K562 treated with DMSO at 1 percent for 48 hours (cell line): Measurements from ENCODE around the gene TRIM65. TPM values are rescaled to one million over a fixed set of nuclear protein-coding genes. Genes with fewer than 3 reads are reported as not detected.

ENCODE experiments used
- total RNA-seq: library from RNA; unstranded; fragments of 300-600 nt; gene quantifications from 2 replicates; pipeline ENCODE4 v1.2.3, GENCODE V29; 2022; ENCODE audit warnings: low replicate concordance; ENCODE audit errors: extremely low read depth

The TRIM65 gene, protein sequence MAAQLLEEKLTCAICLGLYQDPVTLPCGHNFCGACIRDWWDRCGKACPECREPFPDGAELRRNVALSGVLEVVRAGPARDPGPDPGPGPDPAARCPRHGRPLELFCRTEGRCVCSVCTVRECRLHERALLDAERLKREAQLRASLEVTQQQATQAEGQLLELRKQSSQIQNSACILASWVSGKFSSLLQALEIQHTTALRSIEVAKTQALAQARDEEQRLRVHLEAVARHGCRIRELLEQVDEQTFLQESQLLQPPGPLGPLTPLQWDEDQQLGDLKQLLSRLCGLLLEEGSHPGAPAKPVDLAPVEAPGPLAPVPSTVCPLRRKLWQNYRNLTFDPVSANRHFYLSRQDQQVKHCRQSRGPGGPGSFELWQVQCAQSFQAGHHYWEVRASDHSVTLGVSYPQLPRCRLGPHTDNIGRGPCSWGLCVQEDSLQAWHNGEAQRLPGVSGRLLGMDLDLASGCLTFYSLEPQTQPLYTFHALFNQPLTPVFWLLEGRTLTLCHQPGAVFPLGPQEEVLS
- total RNA-seq: not detected in 2 replicates

DNA sequence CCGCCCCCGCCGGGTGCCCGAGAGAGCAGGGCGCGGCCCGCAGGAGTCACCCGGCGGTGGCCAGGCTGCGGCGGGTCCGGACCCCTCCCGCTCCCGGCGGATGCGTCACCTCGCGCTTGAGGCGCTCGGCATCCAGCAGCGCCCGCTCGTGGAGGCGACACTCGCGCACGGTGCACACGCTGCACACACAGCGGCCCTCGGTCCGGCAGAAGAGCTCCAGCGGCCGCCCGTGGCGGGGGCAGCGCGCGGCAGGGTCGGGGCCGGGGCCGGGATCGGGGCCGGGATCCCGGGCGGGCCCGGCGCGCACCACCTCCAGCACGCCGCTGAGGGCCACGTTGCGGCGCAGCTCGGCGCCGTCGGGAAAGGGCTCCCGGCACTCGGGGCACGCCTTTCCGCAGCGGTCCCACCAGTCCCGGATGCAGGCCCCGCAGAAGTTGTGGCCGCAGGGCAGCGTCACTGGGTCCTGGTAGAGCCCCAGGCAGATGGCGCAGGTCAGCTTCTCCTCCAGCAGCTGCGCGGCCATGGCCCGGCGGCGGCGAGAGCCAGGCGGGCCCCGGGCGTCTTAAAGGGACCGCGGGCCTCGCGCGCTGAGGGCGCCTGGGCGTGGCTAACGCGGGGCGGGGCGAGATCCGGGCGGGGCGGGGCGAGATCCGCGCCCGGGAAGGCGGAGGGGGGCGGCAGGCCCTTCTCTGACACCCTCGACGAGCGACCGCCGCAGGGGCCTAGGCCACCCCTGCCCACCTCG, at the start of gene TRIM65:
Gene TRIM65, minus strand, starts transcription at position 537 of the 745 bp plus-strand sequence. Its CDS starts 14 bp downstream, at position 523.

GRCh38 chr17:75940727-75941441, 44.1 kb upstream of the TRIM65 start, which contains the start of gene FBF1:
Gene FBF1, minus strand, starts transcription at chr17:75941042. Its CDS starts 2,893 bp downstream, at chr17:75938149.

GRCh38 chr17:75904749-75905521, 8.2 kb upstream of the TRIM65 start, which contains the start of gene MRPL38:
Gene MRPL38, minus strand, starts transcription at chr17:75904884. Its CDS starts 9 bp downstream, at chr17:75904875.

DNA sequence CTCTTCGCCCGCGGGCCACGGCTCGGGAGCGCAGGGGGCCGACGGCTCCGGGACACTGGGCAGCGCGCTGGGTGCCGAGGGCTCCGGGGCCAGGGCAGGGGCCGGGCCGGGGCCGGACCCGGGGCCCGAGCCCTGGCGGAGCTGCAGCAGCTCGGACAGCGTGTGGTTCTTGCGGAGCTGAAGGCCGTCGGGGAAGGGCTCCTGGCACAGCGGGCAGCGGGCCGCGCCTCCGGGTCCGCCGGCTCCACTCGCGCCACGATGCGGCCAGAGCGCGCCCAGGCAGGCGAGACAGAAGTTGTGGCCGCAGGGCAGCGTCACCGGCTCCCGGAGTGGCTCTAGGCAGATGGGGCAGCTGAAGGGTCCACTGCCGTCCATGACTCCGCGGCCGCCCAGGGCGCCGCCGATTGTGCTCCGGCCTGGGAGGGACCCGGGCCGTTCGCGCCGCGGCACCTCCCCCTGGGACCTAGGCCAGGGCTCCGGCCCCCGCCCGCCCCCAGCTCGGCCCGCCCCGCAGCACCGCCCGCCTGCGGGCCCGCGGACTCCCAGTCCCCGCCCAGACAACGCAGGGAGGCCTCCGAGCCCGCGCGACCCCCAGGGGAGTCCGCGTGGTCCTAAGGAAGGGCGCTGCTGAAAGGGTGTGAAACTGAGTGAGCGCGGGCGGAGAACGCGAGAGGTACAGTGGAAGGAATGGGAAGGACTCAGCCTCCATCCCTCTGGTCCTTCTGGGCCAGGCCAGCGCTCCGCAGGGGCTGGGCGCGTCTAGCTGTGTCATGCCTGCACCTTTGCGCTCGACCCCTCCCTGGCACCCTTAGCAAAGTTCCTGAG, 18.4 kb downstream of the TRIM65 start, which contains the start of gene TRIM47:
Gene TRIM47, minus strand, starts transcription at position 408 of the 825 bp plus-strand sequence. Its CDS starts 33 bp downstream, at position 375.

DNA sequence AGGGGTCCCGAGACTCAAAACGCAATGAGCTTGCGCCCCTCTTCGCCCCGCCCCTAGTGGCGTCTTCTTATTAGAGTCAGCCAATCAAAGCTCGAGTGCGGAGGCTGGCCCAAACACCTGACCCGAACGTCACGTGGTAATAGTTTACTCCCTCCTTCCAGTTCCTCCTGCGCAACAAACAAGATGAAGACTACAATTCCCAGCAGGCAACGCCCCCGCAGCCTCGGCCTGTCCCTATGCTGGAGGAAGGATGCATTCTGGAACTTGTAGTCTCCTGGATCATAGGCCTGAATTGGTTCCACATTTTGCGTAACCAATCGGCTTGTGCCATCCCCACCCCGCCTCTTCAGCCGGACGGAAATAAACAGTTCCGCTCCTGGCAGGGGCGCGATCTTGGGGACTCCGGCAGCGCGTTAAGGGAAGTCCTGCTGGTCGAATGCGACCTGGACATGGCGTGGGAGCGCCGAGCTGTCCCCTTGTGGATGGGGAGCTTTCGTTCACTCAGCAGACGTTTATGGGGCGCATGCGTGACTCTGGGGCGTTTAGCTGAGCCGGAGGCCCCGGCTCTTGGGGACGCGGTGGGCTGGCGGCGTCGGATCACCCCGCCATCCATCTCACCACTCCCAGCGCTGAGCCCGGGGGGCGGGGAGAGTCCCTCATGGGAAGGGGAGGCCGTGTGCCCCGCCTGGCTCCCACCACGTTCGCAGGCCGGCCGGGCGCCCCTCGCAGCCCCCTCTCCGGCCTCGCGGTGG, 41.3 kb downstream of the TRIM65 start, which contains the start of gene WBP2:
Gene WBP2, minus strand, starts transcription at position 26 of the 752 bp plus-strand sequence. CDS start 38 bp downstream, outside the sequence.

DNA sequence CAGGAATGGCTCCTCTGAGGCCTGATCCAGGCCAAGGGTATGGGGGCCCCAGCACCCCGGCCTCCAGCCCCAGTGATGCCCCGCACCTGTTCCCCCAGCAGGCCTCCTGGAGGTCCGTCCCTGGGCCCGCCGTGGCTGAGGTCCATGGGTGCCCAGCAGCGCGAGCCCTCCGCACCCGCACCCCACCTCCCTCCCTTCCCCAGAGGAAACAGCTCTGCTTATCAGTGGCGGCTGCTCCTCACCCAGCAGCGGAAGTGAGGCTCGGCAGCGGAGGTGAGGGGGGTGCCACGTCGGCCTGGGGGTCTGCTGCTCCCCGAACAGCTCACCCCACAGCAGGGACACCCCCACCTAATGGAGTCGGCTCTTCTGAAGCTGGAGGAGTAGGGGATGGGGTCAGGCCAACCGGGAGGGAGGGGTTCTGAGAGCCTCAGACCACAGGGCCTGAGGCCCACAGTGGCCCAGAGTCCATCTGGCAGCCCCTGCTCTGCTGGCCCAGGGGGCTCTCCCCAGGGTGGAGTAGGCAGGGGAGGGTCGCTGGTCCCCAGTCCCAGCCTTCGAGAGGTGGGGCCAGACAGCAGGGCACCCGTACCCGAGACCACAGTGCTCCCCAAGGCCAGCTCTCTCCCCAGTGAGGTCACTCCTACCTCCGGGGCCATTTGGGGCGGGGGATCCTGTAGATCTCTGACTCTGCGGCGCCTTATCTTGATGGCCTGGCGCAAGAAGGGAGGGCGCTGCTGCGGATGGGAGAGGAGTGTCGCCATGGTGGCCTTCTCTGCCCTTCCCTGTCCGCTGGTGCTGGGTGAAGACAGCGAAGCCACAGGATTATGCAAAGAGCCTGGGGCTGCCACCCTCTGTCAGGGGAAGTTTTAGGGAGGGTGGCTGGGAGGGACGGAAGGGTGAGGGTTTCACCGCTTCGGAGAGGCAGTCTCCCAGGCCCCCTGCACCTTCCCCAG, 52.9 kb downstream of the TRIM65 start, which contains the start of gene UNC13D:
Gene UNC13D, minus strand, starts transcription at position 828 of the 953 bp plus-strand sequence. Its CDS starts 67 bp downstream, at position 761.

Other genes starting within 250 kb of the TRIM65 start
- not detected in 2 replicates for gene RECQL5, start 229.8 kb downstream of the TRIM65 start, total RNA-seq
- not detected in 2 replicates for gene SAP30BP, start 229.6 kb downstream of the TRIM65 start, total RNA-seq
- not detected in 2 replicates for gene ITGB4, start 175.5 kb downstream of the TRIM65 start, total RNA-seq
- gene GALK1, start 131.8 kb downstream of the TRIM65 start, total RNA-seq: not detected in 2 replicates
- gene UNK, start 112.1 kb downstream of the TRIM65 start, total RNA-seq: not detected in 2 replicates
- 220 TPM in 1 of 2 replicates, not detected in the other for gene UNC13D, start 52.5 kb downstream of the TRIM65 start, total RNA-seq
- gene WBP2, start 41.6 kb downstream of the TRIM65 start, total RNA-seq: 432 TPM in 1 of 2 replicates, not detected in the other
- gene TRIM47, start 18.4 kb downstream of the TRIM65 start, total RNA-seq: not detected in 2 replicates
- gene MRPL38, start 7.9 kb upstream of the TRIM65 start, total RNA-seq: not detected in 2 replicates
- gene FBF1, start 44.1 kb upstream of the TRIM65 start, total RNA-seq: not detected in 2 replicates
- not detected in 2 replicates for gene ACOX1, start 82.2 kb upstream of the TRIM65 start, total RNA-seq
- gene TEN1, start 82.3 kb upstream of the TRIM65 start, total RNA-seq: not detected in 2 replicates
- not detected in 2 replicates for gene CDK3, start 103.9 kb upstream of the TRIM65 start, total RNA-seq
- gene EVPL, start 130.4 kb upstream of the TRIM65 start, total RNA-seq: not detected in 2 replicates
- not detected in 2 replicates for gene SRP68, start 175.6 kb upstream of the TRIM65 start, total RNA-seq
- gene GALR2, start 177.8 kb upstream of the TRIM65 start, total RNA-seq: not detected in 2 replicates
- not detected in 2 replicates for gene ZACN, start 182.2 kb upstream of the TRIM65 start, total RNA-seq
- gene EXOC7, start 206.8 kb upstream of the TRIM65 start, total RNA-seq: not detected in 2 replicates
- gene FOXJ1, start 244.3 kb upstream of the TRIM65 start, total RNA-seq: not detected in 2 replicates